ENCODE measurements around the gene LCAT.
"Not testable (repeated sequence)": the region's sequence is repeated elsewhere in the genome, so short reads cannot be mapped to it uniquely, and the experiment has no call there.

The LCAT gene

DNA sequence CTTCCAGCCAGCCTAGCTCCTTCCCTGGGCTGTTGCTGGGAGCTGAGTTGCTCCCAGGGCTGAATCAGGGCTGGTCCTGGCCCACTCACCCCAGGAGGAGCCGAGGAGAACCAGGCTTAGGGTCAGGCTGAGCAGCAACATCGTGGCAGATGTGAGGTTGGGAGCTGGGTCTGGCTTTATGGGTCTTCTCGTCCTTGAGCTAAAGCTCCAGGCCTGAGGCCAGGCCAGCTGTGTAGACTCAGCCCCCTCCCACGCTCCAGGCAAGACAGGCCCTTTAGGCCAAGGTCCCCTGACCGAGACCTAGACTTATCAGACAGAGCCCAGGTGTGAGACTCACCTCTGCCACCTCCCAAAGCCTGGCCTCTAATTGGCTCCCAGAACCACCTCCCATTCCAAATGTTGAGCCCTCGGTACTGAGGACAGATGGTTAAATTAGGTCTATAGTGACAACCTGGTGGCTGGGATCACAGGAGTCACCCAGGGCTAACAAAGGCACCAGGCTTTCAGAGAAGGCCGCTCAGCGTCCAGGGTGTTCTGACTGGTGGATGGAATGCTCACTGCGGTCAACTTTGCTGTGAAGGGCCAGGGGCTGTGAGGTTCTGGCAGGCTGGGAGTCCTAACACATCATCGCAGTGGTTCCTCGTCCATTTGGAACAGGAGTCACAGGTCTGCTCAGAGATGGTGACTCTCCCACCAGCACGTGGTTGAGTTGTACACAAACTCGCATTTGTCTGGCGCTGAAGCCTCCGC is 12.0 kb downstream of the LCAT start, which contains the start of gene CTRL:
Gene CTRL (minus strand): TSS at position 151 of the 750 bp plus-strand sequence. CDS start 10 bp downstream, at position 141.
- DNase-seq: no peak

DNA sequence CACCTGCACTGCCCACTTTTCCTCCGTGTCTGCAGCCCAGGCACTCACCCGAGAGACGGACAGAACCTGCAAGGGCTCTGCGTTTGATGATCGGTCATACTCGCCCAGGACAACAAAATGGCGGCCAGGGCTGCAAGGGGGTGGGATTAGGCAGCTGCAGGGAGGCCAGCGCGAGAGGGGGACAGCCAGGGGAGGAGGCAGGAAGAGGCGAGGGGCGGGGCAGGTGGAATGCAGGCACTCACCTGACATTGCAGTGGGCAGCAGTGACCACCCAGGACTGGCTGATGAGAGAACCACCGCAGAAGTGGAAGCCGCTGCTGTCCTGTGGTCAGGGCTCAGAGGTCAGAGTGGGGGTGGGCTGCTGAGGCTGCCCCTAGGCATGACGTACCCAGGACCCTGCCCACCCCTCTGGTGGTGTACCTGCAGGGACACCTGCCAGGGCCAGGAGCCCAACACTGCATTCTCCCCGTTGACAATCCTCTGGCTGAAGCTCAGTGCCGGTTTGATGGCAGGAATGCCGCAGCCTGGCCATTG is 13.2 kb downstream of the LCAT start:
- no peak for DNase-seq

DNA sequence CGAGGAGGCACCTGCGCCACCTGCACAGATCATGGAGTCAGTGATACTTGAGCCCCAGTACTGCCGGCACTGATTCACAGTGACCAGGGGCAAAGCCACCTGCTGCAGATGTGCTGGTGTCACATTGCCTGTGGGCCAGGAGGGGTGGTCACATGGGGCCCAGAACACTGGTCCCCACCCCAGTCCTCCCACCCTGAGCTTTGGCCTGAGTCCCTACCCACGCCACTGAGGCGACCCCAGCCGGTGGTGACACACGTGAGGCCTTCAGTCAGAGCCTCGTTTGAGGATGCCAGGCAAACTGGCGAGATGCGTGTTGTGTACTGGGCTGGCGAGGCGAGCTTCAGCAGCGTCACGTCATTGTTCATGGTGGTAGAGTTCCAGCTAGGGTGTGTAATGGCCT is 13.7 kb downstream of the LCAT start:
- DNase-seq: no peak

DNA sequence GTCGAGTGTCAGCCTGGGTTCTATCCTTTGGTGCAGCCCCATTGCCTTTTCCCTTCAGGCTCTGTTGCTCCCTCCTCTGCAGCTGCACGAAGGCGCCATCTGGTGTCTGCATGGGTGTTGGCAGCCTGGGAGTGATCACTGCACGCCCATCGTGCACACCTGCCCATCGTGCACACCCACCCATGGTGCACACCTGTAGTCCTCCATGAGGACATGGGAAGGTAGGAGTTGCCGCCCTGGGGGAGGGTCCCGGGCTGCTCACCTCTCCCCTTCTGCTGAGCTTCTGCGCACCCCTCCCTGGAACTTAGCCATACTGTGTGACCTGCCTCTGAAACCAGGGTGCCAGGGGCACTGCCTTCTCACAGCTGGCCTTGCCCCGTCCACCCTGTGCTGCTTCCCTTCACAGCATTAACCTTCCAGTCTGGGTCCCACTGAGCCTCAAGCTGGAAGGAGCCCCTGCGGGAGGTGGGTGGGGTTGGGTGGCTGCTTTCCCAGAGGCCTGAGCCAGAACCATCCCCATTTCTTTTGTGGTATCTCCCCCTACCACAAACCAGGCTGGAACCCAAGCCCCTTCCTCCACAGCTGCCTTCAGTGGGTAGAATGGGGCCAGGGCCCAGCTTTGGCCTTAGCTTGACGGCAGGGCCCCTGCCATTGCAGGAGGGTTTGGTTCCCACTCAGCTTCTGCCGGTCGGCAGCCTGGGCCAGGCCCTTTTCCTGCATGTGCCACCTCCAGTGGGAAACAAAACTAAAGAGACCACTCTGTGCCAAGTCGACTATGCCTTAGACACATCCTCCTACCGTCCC is 15.2 kb downstream of the LCAT start:
- peak in 1 of 2 experiments; percentile 41 for DNase-seq

DNA sequence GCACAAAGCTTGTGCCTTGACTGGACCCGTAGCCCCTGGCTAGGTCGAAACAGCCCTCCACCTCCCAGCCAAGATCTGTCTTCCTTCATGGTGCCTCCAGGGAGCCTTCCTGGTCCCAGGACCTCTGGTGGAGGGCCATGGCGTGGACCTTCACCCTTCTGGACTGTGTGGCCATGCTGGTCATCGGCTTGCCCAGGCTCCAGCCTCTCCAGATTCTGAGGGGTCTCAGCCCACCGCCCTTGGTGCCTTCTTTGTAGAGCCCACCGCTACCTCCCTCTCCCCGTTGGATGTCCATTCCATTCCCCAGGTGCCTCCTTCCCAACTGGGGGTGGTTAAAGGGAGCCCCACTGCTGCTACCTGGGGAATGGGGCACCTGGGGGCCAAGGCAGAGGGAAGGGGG is 15.8 kb downstream of the LCAT start:
- DNase-seq: no peak

DNA sequence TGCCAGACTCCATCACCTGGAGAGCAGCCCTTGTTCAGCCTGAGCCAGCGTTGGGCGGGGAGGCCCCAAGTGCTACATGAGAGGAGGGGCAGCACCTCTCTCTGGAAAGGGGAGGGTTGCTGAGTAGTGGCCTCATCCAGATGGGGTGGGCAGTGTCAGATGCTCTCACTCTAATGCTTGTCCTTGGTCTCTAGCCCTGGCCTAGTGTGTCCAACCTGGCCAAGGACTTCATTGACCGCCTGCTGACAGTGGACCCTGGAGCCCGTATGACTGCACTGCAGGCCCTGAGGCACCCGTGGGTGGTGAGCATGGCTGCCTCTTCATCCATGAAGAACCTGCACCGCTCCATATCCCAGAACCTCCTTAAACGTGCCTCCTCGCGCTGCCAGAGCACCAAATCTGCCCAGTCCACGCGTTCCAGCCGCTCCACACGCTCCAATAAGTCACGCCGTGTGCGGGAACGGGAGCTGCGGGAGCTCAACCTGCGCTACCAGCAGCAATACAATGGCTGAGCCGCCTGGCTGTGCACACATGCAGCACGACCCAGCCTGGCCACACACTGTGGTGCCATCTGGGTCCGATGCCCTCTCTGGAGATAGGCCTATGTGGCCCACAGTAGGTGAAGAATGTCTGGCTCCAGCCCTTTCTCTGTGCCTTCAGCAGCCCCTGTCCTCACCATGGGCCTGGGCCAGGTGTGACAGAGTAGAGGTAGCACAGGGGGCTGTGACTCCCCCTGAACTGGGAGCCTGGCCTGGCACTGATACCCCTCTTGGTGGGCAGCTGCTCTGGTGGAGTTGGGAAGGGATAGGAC is 16.6 kb downstream of the LCAT start:
- no peak for DNase-seq

DNA sequence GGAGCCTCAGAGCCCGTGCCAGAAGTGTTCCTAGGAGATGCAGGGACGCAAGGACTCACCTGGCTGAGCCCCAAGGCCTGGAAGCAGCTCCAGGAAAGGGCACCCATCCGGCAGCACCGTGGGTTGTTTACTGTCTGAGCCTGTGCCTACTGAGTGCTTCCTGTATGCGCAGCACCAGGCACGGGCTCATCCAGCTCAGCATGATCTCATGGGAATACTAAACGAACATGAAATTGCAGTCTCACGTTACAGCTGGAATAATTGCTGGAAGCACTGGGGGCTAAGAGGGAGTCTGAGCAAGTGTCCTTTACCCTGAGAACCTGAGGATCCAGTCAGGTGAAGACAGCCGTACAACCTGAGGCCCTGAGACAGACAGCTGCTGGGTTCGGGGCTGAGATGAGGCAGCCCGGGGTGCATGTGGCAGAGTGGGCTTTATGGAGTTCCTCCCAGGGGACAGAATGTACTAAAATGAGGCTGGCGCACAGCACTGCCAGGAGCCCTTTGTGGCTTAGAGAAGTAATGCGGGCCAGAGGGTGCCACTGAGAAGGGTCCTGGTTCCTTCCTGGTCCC is 17.7 kb downstream of the LCAT start:
- peak in 1 of 2 experiments; percentile 14 for DNase-seq

DNA sequence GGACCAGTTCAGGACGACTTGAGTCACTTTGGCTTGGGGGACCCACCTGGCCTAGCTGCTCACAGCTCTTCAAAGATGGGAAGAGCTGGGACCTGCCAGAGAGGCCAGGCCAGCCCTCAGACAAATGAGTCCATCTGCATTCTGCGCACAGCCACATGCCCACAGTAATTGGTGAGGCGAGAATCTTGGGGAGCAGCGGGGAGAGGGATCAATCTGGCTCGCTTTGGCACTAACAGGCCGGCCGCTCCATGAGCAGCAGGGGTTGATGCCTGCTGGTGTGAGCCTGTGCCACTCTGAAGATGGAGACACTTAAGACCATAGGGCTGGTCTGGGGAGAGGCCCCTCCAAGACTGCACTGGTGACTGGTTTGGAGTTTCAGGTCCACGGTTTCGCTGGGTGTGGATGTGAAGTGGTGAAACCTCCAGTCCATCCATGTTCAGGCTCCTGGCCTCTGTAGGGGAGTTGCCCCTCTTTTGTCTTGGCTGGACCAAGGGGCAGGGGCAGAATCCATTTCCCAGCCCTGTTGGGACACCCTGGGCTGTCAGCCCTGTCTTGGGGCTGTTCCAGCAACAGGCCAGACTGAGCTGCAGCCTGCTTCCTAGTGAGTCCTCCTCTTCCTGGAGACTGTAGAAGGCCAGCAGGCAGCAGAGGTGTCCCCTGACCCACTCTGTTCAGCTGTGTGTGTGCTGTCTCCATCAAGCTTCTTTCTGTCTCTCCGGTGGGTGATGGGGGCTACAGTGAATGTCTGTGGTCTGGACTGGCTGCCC is 19.6 kb downstream of the LCAT start:
- no peak for DNase-seq

DNA sequence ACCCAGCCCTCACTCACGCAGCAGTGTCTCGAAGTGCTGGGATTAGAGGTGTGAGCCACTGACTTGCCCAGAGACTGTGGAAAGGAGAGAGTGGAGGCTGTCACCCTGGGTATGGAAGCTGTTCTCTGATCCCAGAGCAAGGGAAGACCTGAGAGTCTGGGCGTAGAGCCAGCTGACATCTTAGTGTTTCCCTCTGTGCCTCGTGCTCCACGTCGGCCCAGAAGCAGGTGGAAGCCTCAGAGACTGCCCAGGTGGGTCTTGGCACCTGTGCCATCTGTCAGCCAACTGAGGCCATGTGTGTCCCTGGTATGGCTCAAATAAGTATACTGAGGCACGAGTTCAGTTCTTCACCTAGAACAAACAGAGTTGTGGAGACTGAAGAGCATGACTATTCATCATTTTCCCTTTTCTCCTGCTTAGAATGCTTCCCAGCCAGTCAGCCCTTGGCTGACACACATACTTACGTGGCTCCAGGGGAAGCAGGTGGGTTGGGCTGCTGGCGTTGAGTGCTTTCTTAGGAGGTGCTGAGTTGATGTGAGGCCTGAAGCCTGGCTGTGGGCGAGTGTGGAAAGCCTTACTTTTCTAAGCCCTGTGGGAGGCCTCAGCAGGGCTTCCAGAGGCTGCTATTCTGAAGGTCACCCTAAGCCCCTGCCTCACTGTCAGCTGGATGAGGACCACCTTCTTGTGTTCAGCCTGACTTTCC is 20.4 kb downstream of the LCAT start:
- DNase-seq: no peak

DNA sequence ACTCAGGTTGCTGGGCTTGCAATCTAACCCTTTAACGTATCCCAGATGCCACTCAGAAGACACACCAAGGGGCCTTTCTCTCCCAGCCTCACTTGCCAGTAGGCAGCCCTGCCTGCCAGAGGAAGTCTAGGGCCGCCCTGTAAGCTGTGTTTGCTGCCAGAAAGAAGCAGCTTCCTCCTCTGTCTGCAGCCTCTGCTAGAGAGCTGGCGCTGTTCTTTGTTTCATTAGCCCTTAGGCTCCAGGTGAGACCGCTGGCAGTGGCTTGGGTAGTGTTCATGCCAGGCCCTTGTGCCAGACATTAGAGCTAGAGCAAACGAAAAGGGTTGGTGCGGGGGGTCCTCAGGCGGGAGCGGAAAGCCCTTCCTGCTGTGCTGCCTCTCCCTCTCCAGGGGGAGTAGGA is 21.2 kb downstream of the LCAT start:
- DNase-seq: no peak

DNA sequence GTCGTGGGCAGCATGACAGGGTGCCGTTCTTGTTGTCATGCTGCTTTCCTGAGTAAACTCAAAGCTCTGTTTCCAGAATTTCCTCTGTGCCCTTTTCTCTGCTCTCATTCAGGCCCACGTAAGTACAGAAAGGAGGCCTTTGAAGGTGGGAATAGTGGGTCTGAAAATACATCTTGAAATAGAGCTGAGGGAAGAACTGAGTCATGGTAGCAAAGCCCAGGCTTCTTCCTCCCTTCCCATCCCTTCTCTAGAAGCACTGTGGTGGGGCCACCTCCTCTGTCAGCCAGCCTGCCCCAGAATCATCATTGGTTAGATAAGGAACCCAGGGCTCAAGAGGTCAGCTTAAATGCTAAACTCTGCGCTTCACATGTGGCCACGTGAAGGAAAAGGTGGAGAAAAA is 21.7 kb downstream of the LCAT start:
- no peak for DNase-seq

DNA sequence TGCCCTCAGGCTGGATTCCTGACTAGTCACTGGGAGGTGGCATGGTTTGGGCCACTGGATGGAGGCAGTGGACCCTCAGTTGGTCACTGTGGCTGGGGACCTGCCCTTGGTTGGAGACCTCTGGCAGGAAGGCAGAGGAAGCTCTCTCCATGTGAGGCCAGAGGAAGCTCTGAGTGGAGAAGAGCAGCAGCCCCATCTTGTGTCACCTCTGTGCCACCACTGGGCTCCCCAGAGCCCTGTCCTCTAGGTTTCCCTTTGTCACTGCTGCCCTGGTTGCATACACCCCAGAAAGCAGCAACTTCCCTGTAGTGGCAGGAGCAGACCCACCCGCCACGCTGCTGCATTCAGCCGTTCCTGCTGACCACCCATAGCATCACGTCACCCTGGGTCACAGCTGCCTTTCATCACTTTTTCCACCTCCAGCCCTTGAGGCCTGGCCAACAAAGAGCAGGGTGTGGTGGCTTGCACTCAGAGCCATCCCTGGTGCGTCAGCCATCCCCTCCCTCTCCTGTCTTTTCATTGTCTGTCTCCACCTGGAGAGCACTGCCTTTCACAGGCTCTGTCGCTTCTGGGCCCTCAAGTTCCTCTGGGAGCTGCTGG is 24.2 kb downstream of the LCAT start:
- no peak for DNase-seq

DNA sequence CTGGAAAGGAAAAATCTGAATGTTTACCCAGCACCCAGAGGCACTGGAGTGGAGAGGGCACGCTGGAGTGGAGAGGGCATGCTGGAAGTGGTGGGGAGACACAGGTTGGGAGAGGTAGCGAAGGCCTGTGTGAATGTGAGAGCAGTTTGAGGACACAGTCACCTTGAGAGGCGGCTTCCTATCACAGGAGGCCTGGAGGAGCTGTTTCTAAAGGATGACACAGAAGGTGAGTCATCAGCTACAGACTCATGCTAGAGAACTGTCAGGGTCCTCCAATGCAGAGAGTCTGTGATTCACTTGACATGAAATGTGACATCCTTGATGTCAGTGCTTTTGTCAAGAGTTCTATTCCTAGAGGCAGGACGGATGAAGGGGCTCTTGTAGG is 26.1 kb downstream of the LCAT start:
- peak; percentile 77 to 78 for DNase-seq

DNA sequence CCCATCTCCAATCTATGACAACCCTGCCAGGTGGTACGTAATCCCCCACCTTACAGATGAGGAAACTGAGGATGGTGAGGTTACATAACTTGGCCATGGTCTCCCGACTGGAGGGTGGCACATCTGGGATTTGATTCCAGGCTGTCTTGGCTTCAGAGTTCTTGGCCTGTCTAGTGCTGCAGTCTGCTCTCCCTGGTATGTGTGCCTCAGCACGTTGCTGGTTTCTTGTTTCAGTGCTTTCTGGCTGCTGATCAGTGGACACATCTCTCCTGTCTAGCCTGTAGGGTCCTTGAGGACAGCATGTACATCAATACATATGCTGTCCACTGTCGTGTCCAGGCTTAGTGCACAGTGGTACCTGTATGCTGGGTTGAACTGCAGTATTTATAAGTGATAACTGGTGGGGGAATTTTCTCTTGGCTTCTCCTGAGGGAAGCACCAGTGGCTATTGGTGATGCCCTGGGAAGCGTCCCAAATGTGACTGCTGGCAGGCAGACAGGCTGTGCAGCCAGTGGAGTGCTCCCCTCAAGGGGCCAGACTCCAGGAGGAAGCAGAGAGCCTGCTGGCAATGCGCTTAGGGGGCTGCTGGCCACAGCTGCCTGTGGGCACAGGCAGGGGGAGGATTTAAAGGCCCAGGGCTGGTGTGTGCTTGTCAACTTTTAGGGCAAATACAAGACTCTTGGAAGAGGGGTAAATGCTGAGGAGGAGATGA is 26.6 kb downstream of the LCAT start:
- no peak for DNase-seq

DNA sequence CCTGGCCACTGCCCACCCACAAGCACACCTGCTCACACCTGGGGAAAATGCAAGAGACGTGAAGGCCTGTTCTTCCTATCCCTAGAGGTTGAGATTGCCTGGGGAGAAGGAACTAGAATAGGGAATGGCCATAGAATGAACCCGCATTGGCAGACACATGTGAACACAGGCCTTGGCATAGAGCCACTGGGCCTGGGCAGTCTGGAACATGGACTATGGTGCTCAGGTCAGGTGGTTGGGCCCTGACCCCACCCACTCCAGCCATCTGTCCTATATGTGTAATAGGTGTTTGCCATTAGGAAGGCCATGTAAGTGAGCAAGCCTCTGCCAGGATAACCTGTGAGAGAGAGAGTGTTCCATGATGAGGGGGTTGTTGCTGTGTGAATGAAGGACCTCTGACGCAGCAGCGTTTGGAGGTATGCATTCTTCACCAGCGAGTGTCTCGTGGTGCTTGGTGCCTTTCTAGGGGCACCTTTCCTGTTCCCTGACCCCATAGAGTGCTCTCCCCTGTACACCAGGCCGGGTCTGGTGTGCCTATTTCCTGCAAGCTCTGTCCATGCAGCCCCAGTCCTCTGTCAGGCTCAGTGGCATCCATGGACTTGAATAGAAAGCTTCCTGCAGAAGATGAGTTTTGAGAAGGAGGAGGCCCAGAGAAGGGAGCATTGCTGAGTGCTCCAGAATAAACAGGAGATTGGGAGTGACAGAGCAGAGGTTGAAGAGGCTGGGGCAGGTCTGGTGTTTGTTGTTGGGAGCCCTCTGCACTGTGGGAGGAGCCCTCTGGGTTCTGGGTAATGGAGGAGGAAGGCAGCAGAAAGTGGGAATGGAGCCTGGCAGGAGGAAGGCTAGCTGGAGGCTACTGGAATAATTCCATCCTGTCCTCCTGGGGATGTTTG is 27.8 kb downstream of the LCAT start:
- no peak for DNase-seq

DNA sequence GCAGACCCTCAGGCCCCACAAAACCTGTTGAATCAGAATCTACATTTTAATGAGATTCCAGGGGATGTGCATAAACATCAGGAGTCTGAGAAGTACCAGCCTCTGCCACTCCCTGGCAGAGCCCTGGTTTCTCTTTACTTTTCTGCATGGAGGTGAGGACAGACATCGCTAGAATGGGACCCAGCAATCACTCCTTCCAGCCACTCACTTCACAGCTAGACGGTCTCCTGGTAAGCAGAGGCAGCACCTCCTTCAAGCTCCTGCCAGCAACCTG is 28.5 kb downstream of the LCAT start:
- DNase-seq: not testable (repeated sequence)

DNA sequence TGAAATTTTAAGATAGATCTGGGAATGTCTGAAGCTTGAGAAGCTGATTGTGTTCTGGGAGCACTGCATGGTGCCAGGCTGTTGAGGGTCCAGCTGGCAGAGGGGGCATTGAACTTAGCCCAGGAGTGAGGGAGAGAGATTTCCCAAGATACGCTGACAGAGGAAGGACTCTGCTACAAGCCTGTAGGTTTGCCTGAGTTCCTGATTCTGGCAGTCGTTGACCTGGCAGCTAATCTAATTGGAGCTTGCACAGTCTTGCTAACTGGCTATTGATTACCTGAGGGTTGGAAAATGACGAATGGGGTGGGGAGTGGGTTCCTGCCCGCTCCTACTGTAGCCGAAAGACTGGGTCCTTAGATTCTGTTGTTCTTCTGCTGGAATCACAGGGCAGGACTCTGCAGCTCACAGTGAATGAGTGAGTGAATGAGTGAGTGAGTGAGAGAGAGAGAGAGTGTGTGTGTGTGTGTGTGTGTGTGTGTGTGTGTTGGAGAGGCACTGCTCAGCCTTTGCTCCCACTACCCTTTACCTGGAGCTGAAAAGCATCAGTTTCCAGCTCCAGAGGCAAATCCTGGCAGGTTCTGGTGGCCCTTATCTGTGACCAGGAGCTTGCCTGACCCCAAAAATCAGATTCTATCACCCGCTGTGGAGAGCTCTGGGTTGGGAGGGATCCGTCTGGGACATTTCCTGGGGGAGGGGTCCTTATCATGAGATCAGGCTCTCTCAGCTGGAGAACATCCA is 29.0 kb downstream of the LCAT start:
- DNase-seq: no peak

DNA sequence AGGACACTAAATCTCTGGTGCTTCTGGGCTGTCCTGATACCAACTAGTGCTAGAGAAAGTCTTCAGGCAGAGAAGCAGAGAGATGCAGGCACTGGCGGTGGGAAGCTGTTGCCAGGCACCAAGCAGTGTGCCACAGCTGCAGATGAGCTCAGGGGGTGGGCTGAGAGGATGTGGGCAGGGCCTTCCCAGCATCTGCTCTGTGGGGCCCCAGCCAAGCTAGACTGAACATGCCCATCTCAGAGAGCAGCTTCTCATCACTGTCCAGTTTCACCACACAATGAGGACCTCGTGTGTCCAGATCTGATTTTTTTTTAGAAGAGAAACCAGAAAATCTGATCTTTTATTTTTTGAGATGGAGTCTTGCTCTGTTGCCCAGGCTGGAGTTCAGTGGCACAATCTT is 33.8 kb downstream of the LCAT start:
- no peak for DNase-seq
